Measurements from ENCODE around the gene BCL2A1. TPM values are rescaled to one million over a fixed set of nuclear protein-coding genes. Genes with fewer than 3 reads are reported as not detected.

Gene BCL2A1
- total and polyA plus RNA-seq, 10 of the 15 experiments (the other 5 are each of a cell fraction or from before 2014, with no cell fraction given): 181 to 570 (median 321) TPM

- TF ChIP-seq ASH2L (IDR thresholded peaks at IDR 0.05; ENCODE audit: borderline replicate concordance, low read depth): 0 out of 2 replicates have a peak, but pooled peaks have one; percentile 63
- TF ChIP-seq BHLHE40 (IDR thresholded peaks at IDR 0.05; ENCODE audit: borderline replicate concordance in 1 of 2, low read depth in 2 of 2, low read length in 1 of 2): peak; percentile 85 to 87
- TF ChIP-seq TAF1 (IDR thresholded peaks at IDR 0.05; ENCODE audit: borderline replicate concordance, low read depth, low read length): no peak
- TF ChIP-seq, protein P1, sequence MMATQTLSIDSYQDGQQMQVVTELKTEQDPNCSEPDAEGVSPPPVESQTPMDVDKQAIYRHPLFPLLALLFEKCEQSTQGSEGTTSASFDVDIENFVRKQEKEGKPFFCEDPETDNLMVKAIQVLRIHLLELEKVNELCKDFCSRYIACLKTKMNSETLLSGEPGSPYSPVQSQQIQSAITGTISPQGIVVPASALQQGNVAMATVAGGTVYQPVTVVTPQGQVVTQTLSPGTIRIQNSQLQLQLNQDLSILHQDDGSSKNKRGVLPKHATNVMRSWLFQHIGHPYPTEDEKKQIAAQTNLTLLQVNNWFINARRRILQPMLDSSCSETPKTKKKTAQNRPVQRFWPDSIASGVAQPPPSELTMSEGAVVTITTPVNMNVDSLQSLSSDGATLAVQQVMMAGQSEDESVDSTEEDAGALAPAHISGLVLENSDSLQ (IDR thresholded peaks at IDR 0.05): peak; percentile 42
- TF ChIP-seq, protein P2, sequence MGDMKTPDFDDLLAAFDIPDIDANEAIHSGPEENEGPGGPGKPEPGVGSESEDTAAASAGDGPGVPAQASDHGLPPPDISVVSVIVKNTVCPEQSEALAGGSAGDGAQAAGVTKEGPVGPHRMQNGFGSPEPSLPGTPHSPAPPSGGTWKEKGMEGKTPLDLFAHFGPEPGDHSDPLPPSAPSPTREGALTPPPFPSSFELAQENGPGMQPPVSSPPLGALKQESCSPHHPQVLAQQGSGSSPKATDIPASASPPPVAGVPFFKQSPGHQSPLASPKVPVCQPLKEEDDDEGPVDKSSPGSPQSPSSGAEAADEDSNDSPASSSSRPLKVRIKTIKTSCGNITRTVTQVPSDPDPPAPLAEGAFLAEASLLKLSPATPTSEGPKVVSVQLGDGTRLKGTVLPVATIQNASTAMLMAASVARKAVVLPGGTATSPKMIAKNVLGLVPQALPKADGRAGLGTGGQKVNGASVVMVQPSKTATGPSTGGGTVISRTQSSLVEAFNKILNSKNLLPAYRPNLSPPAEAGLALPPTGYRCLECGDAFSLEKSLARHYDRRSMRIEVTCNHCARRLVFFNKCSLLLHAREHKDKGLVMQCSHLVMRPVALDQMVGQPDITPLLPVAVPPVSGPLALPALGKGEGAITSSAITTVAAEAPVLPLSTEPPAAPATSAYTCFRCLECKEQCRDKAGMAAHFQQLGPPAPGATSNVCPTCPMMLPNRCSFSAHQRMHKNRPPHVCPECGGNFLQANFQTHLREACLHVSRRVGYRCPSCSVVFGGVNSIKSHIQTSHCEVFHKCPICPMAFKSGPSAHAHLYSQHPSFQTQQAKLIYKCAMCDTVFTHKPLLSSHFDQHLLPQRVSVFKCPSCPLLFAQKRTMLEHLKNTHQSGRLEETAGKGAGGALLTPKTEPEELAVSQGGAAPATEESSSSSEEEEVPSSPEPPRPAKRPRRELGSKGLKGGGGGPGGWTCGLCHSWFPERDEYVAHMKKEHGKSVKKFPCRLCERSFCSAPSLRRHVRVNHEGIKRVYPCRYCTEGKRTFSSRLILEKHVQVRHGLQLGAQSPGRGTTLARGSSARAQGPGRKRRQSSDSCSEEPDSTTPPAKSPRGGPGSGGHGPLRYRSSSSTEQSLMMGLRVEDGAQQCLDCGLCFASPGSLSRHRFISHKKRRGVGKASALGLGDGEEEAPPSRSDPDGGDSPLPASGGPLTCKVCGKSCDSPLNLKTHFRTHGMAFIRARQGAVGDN (IDR thresholded peaks at IDR 0.05): peak; percentile 89
- 0 out of 2 replicates have a peak, but pooled peaks have one; percentile 41 for TF ChIP-seq SPI1 (IDR thresholded peaks at IDR 0.05; ENCODE audit: borderline replicate concordance, insufficient read depth, low read depth, low read length)
- TF ChIP-seq RBBP5 (conservative IDR thresholded peaks at IDR 0.05): no peak
- TF ChIP-seq IRF5 (IDR thresholded peaks at IDR 0.05; ENCODE audit: borderline replicate concordance): no peak
- TF ChIP-seq MTA2 (IDR thresholded peaks at IDR 0.05; ENCODE audit: low read depth): peak; percentile 95
- no peak for TF ChIP-seq EGR1 (IDR thresholded peaks at IDR 0.05; ENCODE audit: borderline replicate concordance in 1 of 2, low read depth in 2 of 2, low read length in 2 of 2)
- no peak for TF ChIP-seq KDM1A (IDR thresholded peaks at IDR 0.05; ENCODE audit: borderline replicate concordance)
- TF ChIP-seq PML (IDR thresholded peaks at IDR 0.05; ENCODE audit: low read length): peak; percentile 86; the same call in 1 of the 2 replicates
Measured at GRCh38 chr15:79978655-79979514, 7.9 kb upstream of the BCL2A1 start (continued).

All from GM12878 (cell line).